ENCODE data around the gene KANSL3. TPM values are rescaled to one million over a fixed set of nuclear protein-coding genes. Genes with fewer than 3 reads are reported as not detected.

The KANSL3 gene
- polyA plus RNA-seq, 1 donor (not counting 4 experiments of a cell fraction or from before 2014, with no cell fraction given): 11.4 TPM

GRCh38 chr2:96578731-96579130 is 59.4 kb downstream of the KANSL3 start:
- Histone ChIP-seq H3K4me2 (ENCODE audit: control insufficient read depth, extremely low read depth, insufficient read depth, low read depth, low read length) (no peak overlapping the region), H3K27me3 (ENCODE audit: control insufficient read depth, extremely low read depth, insufficient read depth, low read length) (no peaks in the 10 kb centered on the region), H4K20me1 (ENCODE audit: control insufficient read depth, extremely low read depth, insufficient read depth, low read length) (no peaks in the 10 kb centered on the region), H3K9ac (ENCODE audit: control insufficient read depth, extremely low read depth, insufficient read depth, low read length) (no peak overlapping the region), H3K9me1 (ENCODE audit: control insufficient read depth, extremely low read depth, insufficient read depth, low read length) (no peaks in the 10 kb centered on the region), H3K27ac (ENCODE audit: control insufficient read depth, insufficient read depth, low read length) (no peak overlapping the region), H3K79me2 (ENCODE audit: control insufficient read depth, insufficient read depth, low read length) (no peaks in the 10 kb centered on the region), H3K4me1 (ENCODE audit: control insufficient read depth, extremely low read depth, insufficient read depth, low read length) (peaks cover 1% of the 10 kb centered on the region), H3K9me3 (ENCODE audit: control insufficient read depth, low read depth, low read length) (no peaks in the 10 kb centered on the region), H2AFZ (ENCODE audit: control insufficient read depth, low read length) (no peak overlapping the region), H3K4me3 (ENCODE audit: control insufficient read depth in 2 of 3, extremely low read depth in 1 of 3, insufficient read depth in 2 of 3, low read depth in 1 of 3, low read length in 3 of 3) (no peak overlapping the region), H3K36me3 (ENCODE audit: control insufficient read depth in 2 of 2, extremely low read depth in 1 of 2, insufficient read depth in 2 of 2, low read length in 2 of 2) (no peaks in the 10 kb centered on the region)
- TF ChIP-seq CTCF (optimal IDR thresholded peaks at IDR 0.05 in 1 of 3, IDR thresholded peaks at IDR 0.05 in 1 of 3, conservative IDR thresholded peaks at IDR 0.05 in 1 of 3; ENCODE audit: extremely low read depth in 1 of 3, insufficient read depth in 2 of 3, low read length in 3 of 3): no peak
- no peak for TF ChIP-seq EZH2 (IDR thresholded peaks at IDR 0.05; ENCODE audit: low read length)
- dilution Hi-C loops (cut with MboI; ENCODE audit: extremely low pct_ligation_motif_present, low sequenced_read_pairs): no loop called here
- FAIRE-seq: no peak
- DNase-seq (ENCODE audit: low read depth, low spot score): no peak

GRCh38 chr2:96577501-96577900 is 60.6 kb downstream of the KANSL3 start:
- dilution Hi-C loops (cut with MboI; ENCODE audit: extremely low pct_ligation_motif_present, low sequenced_read_pairs): no loop called here
- no peaks in the 10 kb centered on the region for H3K9me3 ChIP-seq (ENCODE audit: control insufficient read depth, low read depth, low read length)
- TF ChIP-seq CTCF (optimal IDR thresholded peaks at IDR 0.05 in 1 of 3, IDR thresholded peaks at IDR 0.05 in 1 of 3, conservative IDR thresholded peaks at IDR 0.05 in 1 of 3; ENCODE audit: extremely low read depth in 1 of 3, insufficient read depth in 2 of 3, low read length in 3 of 3) (no peak), EZH2 (IDR thresholded peaks at IDR 0.05; ENCODE audit: low read length) (no peak)
- H3K4me1 ChIP-seq (ENCODE audit: control insufficient read depth, extremely low read depth, insufficient read depth, low read length): no peaks in the 10 kb centered on the region
- no peaks in the 10 kb centered on the region for H3K79me2 ChIP-seq (ENCODE audit: control insufficient read depth, insufficient read depth, low read length)
- DNase-seq (ENCODE audit: low read depth, low spot score) (no peak), FAIRE-seq (no peak)
- no peak overlapping the region for H2AFZ ChIP-seq (ENCODE audit: control insufficient read depth, low read length)
- no peak overlapping the region for H3K27ac ChIP-seq (ENCODE audit: control insufficient read depth, insufficient read depth, low read length)
- no peaks in the 10 kb centered on the region for H3K36me3 ChIP-seq (ENCODE audit: control insufficient read depth in 2 of 2, extremely low read depth in 1 of 2, insufficient read depth in 2 of 2, low read length in 2 of 2)
- no peak overlapping the region for H3K4me2 ChIP-seq (ENCODE audit: control insufficient read depth, extremely low read depth, insufficient read depth, low read depth, low read length)
- no peak overlapping the region for H3K4me3 ChIP-seq (ENCODE audit: control insufficient read depth in 2 of 3, extremely low read depth in 1 of 3, insufficient read depth in 2 of 3, low read depth in 1 of 3, low read length in 3 of 3)
- H3K27me3 ChIP-seq (ENCODE audit: control insufficient read depth, extremely low read depth, insufficient read depth, low read length): no peaks in the 10 kb centered on the region
- H3K9me1 ChIP-seq (ENCODE audit: control insufficient read depth, extremely low read depth, insufficient read depth, low read length): no peaks in the 10 kb centered on the region
- no peaks in the 10 kb centered on the region for H4K20me1 ChIP-seq (ENCODE audit: control insufficient read depth, extremely low read depth, insufficient read depth, low read length)
- no peak overlapping the region for H3K9ac ChIP-seq (ENCODE audit: control insufficient read depth, extremely low read depth, insufficient read depth, low read length)
